Keratinocyte (primary cell): ENCODE measurements around the gene RUNX1.

ENCODE experiments used
- EZH2 ChIP-seq: IDR thresholded peaks from one replicate; pipeline ENCODE4 v1.6.1; 2012; ENCODE audit warnings: inconsistent platforms, mild to moderate bottlenecking, low read length, moderate library complexity
- TF ChIP-seq, protein P1 (sequence below), 3 experiments: IDR thresholded peaks in 1 of 3; conservative IDR thresholded peaks in 1 of 3; optimal IDR thresholded peaks in 1 of 3; 2 replicates in 2 of 3; 3 replicates in 1 of 3; pipeline versions ENCODE3 to v1.5.1; 2011; ENCODE audit warnings: low read length in 3 of 3, mild to moderate bottlenecking in 3 of 3, moderate library complexity in 2 of 3, control low read depth in 1 of 3, inconsistent platforms in 1 of 3; ENCODE audit not compliant: insufficient read depth in 2 of 3; ENCODE audit errors: extremely low read depth in 1 of 3

DNA sequence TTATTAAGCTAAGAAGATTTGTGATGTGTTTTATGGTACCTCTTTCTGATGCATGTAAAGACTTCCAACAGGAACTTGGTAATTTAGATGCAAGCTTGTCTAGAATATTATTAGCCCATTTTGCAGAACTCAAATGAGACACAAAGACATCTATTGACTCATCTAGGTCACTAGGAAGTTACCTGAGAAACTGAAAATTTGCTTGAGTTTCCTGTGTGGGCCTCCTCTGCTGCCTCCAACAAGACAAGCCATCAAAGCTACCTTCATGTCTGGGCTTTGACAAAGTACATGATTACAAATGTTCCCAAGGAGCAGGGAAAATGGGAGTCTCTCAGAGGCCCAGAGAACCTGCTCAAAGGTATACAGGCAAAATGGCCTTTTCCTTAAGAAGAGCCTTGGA, 5.6 kb downstream of the RUNX1 start:
- TF ChIP-seq, protein P1, sequence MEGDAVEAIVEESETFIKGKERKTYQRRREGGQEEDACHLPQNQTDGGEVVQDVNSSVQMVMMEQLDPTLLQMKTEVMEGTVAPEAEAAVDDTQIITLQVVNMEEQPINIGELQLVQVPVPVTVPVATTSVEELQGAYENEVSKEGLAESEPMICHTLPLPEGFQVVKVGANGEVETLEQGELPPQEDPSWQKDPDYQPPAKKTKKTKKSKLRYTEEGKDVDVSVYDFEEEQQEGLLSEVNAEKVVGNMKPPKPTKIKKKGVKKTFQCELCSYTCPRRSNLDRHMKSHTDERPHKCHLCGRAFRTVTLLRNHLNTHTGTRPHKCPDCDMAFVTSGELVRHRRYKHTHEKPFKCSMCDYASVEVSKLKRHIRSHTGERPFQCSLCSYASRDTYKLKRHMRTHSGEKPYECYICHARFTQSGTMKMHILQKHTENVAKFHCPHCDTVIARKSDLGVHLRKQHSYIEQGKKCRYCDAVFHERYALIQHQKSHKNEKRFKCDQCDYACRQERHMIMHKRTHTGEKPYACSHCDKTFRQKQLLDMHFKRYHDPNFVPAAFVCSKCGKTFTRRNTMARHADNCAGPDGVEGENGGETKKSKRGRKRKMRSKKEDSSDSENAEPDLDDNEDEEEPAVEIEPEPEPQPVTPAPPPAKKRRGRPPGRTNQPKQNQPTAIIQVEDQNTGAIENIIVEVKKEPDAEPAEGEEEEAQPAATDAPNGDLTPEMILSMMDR (optimal IDR thresholded peaks at IDR 0.05 in 1 of 3, IDR thresholded peaks at IDR 0.05 in 1 of 3, conservative IDR thresholded peaks at IDR 0.05 in 1 of 3; ENCODE audit: extremely low read depth in 1 of 3, insufficient read depth in 2 of 3, low read length in 3 of 3): no peak
- TF ChIP-seq EZH2: no peak
